ENCODE measurements around the gene DEGS2.
A peak's percentile ranks its signal among the peaks of the same experiment; 100 is the strongest.
"Not testable (repeated sequence)": the region's sequence is repeated elsewhere in the genome, so short reads cannot be mapped to it uniquely, and the experiment has no call there.

The DEGS2 gene

GRCh38 chr14:100193417-100194357 is 34.2 kb upstream of the DEGS2 start:
- no peak overlapping the region for H3K27ac ChIP-seq (ENCODE audit: low read depth, low read length)
- H3K27me3 ChIP-seq (ENCODE audit: control insufficient read depth, insufficient read depth, low read length), result no peaks in the 10 kb centered on the region
- no peaks in the 10 kb centered on the region for H3K9me3 ChIP-seq (ENCODE audit: control insufficient read depth, insufficient read depth, low read depth, low read length)
- H3K4me3 ChIP-seq (ENCODE audit: low read depth, low read length), result 0 out of 2 replicates have a peak overlapping the region, but pooled peaks have one; percentile 3
- peaks cover 14% of the 10 kb centered on the region for H3K4me1 ChIP-seq (ENCODE audit: control insufficient read depth, insufficient read depth, low read length)
- H3K36me3 ChIP-seq (ENCODE audit: control insufficient read depth, insufficient read depth, low read length), result no peaks in the 10 kb centered on the region
- H3K9ac ChIP-seq (ENCODE audit: low read length), result peak overlapping the region; percentile 59

- no peaks in the 10 kb centered on the region for H3K27me3 ChIP-seq (ENCODE audit: control insufficient read depth, insufficient read depth, low read length)
- peak overlapping the region; percentile 66; the same call in 1 of the 2 replicates for H3K27ac ChIP-seq (ENCODE audit: low read depth, low read length)
- H3K36me3 ChIP-seq (ENCODE audit: control insufficient read depth, insufficient read depth, low read length), result no peaks in the 10 kb centered on the region
- peak overlapping the region; percentile 50 for H3K4me3 ChIP-seq (ENCODE audit: low read depth, low read length)
- H3K9ac ChIP-seq (ENCODE audit: low read length), result peak overlapping the region; percentile 67
- peaks cover 14% of the 10 kb centered on the region for H3K4me1 ChIP-seq (ENCODE audit: control insufficient read depth, insufficient read depth, low read length)
- H3K9me3 ChIP-seq (ENCODE audit: control insufficient read depth, insufficient read depth, low read depth, low read length), result no peaks in the 10 kb centered on the region
Measured at GRCh38 chr14:100192672-100193416, 33.4 kb upstream of the DEGS2 start.

- H3K36me3 ChIP-seq (ENCODE audit: control insufficient read depth, insufficient read depth, low read length), result no peaks in the 10 kb centered on the region
- peak overlapping the region; percentile 66; the same call in 1 of the 2 replicates for H3K27ac ChIP-seq (ENCODE audit: low read depth, low read length)
- H3K9ac ChIP-seq (ENCODE audit: low read length), result peak overlapping the region; percentile 67
- no peaks in the 10 kb centered on the region for H3K27me3 ChIP-seq (ENCODE audit: control insufficient read depth, insufficient read depth, low read length)
- no peaks in the 10 kb centered on the region for H3K9me3 ChIP-seq (ENCODE audit: control insufficient read depth, insufficient read depth, low read depth, low read length)
- H3K4me1 ChIP-seq (ENCODE audit: control insufficient read depth, insufficient read depth, low read length), result peaks cover 14% of the 10 kb centered on the region
- H3K4me3 ChIP-seq (ENCODE audit: low read depth, low read length), result peak overlapping the region; percentile 50
Measured at GRCh38 chr14:100192250-100192671, 32.8 kb upstream of the DEGS2 start.

GRCh38 chr14:100191584-100192249 is 32.3 kb upstream of the DEGS2 start:
- no peak overlapping the region for H3K27ac ChIP-seq (ENCODE audit: low read depth, low read length)
- peaks cover 14% of the 10 kb centered on the region for H3K4me1 ChIP-seq (ENCODE audit: control insufficient read depth, insufficient read depth, low read length)
- no peak overlapping the region for H3K4me3 ChIP-seq (ENCODE audit: low read depth, low read length)
- H3K9ac ChIP-seq (ENCODE audit: low read length), result no peak overlapping the region
- no peaks in the 10 kb centered on the region for H3K27me3 ChIP-seq (ENCODE audit: control insufficient read depth, insufficient read depth, low read length)
- no peaks in the 10 kb centered on the region for H3K36me3 ChIP-seq (ENCODE audit: control insufficient read depth, insufficient read depth, low read length)
- no peaks in the 10 kb centered on the region for H3K9me3 ChIP-seq (ENCODE audit: control insufficient read depth, insufficient read depth, low read depth, low read length)

GRCh38 chr14:100190126-100190525 is 30.7 kb upstream of the DEGS2 start:
- H3K4me3 ChIP-seq (ENCODE audit: low read depth, low read length), result no peak overlapping the region
- H3K9ac ChIP-seq (ENCODE audit: low read length), result no peak overlapping the region
- H3K4me1 ChIP-seq (ENCODE audit: control insufficient read depth, insufficient read depth, low read length), result peaks cover 14% of the 10 kb centered on the region
- no peak overlapping the region for H3K27ac ChIP-seq (ENCODE audit: low read depth, low read length)
- H3K9me3 ChIP-seq (ENCODE audit: control insufficient read depth, insufficient read depth, low read depth, low read length), result no peaks in the 10 kb centered on the region
- no peaks in the 10 kb centered on the region for H3K36me3 ChIP-seq (ENCODE audit: control insufficient read depth, insufficient read depth, low read length)
- H3K27me3 ChIP-seq (ENCODE audit: control insufficient read depth, insufficient read depth, low read length), result no peaks in the 10 kb centered on the region

GRCh38 chr14:100188392-100189030 is 29.1 kb upstream of the DEGS2 start:
- no peak overlapping the region for H3K4me3 ChIP-seq (ENCODE audit: low read depth, low read length)
- no peaks in the 10 kb centered on the region for H3K9me3 ChIP-seq (ENCODE audit: control insufficient read depth, insufficient read depth, low read depth, low read length)
- H3K27me3 ChIP-seq (ENCODE audit: control insufficient read depth, insufficient read depth, low read length), result no peaks in the 10 kb centered on the region
- peaks cover 9% of the 10 kb centered on the region for H3K4me1 ChIP-seq (ENCODE audit: control insufficient read depth, insufficient read depth, low read length)
- no peak overlapping the region for H3K27ac ChIP-seq (ENCODE audit: low read depth, low read length)
- H3K36me3 ChIP-seq (ENCODE audit: control insufficient read depth, insufficient read depth, low read length), result no peaks in the 10 kb centered on the region
- no peak overlapping the region for H3K9ac ChIP-seq (ENCODE audit: low read length)

- Histone ChIP-seq H3K9me3 (ENCODE audit: control insufficient read depth, insufficient read depth, low read depth, low read length) (no peaks in the 10 kb centered on the region), H3K27ac (ENCODE audit: low read depth, low read length) (no peak overlapping the region), H3K27me3 (ENCODE audit: control insufficient read depth, insufficient read depth, low read length) (no peaks in the 10 kb centered on the region), H3K4me1 (ENCODE audit: control insufficient read depth, insufficient read depth, low read length) (peaks cover 2% of the 10 kb centered on the region), H3K4me3 (ENCODE audit: low read depth, low read length) (no peak overlapping the region), H3K9ac (ENCODE audit: low read length) (no peak overlapping the region), H3K36me3 (ENCODE audit: control insufficient read depth, insufficient read depth, low read length) (no peaks in the 10 kb centered on the region)
Measured at GRCh38 chr14:100187247-100187833, 27.9 kb upstream of the DEGS2 start.

GRCh38 chr14:100181876-100182551 is 22.6 kb upstream of the DEGS2 start:
- not testable (repeated sequence) for H3K27ac ChIP-seq (ENCODE audit: low read depth, low read length); H3K4me1 ChIP-seq (ENCODE audit: control insufficient read depth, insufficient read depth, low read length); H3K9me3 ChIP-seq (ENCODE audit: control insufficient read depth, insufficient read depth, low read depth, low read length); H3K9ac ChIP-seq (ENCODE audit: low read length); H3K36me3 ChIP-seq (ENCODE audit: control insufficient read depth, insufficient read depth, low read length); H3K27me3 ChIP-seq (ENCODE audit: control insufficient read depth, insufficient read depth, low read length); H3K4me3 ChIP-seq (ENCODE audit: low read depth, low read length)

- not testable (repeated sequence) for H3K9me3 ChIP-seq (ENCODE audit: control insufficient read depth, insufficient read depth, low read depth, low read length); H3K27me3 ChIP-seq (ENCODE audit: control insufficient read depth, insufficient read depth, low read length); H3K4me1 ChIP-seq (ENCODE audit: control insufficient read depth, insufficient read depth, low read length); H3K27ac ChIP-seq (ENCODE audit: low read depth, low read length); H3K9ac ChIP-seq (ENCODE audit: low read length); H3K36me3 ChIP-seq (ENCODE audit: control insufficient read depth, insufficient read depth, low read length); H3K4me3 ChIP-seq (ENCODE audit: low read depth, low read length)
Measured at GRCh38 chr14:100180671-100181070, 21.2 kb upstream of the DEGS2 start.

GRCh38 chr14:100178691-100179090 is 19.2 kb upstream of the DEGS2 start:
- H3K9ac ChIP-seq (ENCODE audit: low read length), result no peak overlapping the region

More at GRCh38 chr14:100178691-100179090, 19.2 kb upstream of the DEGS2 start:
- Histone ChIP-seq H3K4me3 (ENCODE audit: low read depth, low read length) (no peak overlapping the region), H3K4me1 (ENCODE audit: control insufficient read depth, insufficient read depth, low read length) (no peaks in the 10 kb centered on the region), H3K27me3 (ENCODE audit: control insufficient read depth, insufficient read depth, low read length) (no peaks in the 10 kb centered on the region; the same call in 1 of the 2 replicates), H3K36me3 (ENCODE audit: control insufficient read depth, insufficient read depth, low read length) (no peaks in the 10 kb centered on the region), H3K9me3 (ENCODE audit: control insufficient read depth, insufficient read depth, low read depth, low read length) (no peaks in the 10 kb centered on the region), H3K27ac (ENCODE audit: low read depth, low read length) (no peak overlapping the region)

Measured in HUES6 (cell line).